Activated CD8-positive, alpha-beta T cell treated with anti-CD3 and anti-CD28 coated beads for 36 hours (primary cell): ENCODE measurements around the gene GNG7. TPM values are rescaled to one million over a fixed set of nuclear protein-coding genes. Genes with fewer than 3 reads are reported as not detected.

ENCODE experiments used
- ATAC-seq: fragments of 200-7000 bp; cut with Tn5 transposase; one replicate; pipeline ENCODE4 v1.10.0; 2021; ENCODE audit warnings: mild to moderate bottlenecking, moderate library complexity
- CTCF ChIA-PET: fragments of 350-600 bp; sonication (Branson Sonifier 250); formaldehyde crosslinking; loops from one replicate; lab custom pipeline; 2021; ENCODE audit warnings: antibody characterized with exemption; lab: Charles Lee
- POLR2A ChIA-PET: fragments of 350-600 bp; sonication (Branson Sonifier 250); formaldehyde crosslinking; loops from one replicate; lab custom pipeline; 2021; ENCODE audit warnings: antibody characterized with exemption; lab: Charles Lee
- DNase-seq: peaks from one replicate; pipeline ENCODE4 v3.0.0-alpha.2; 2020
- H3K27ac Mint-ChIP-seq: one replicate; pipeline ENCODE4 v1.8.0; 2021; ENCODE audit warnings: mild to moderate bottlenecking, mixed read lengths
- H3K27me3 Mint-ChIP-seq: one replicate; pipeline ENCODE4 v1.8.0; 2021; ENCODE audit warnings: mixed read lengths
- H3K36me3 Mint-ChIP-seq: one replicate; pipeline ENCODE4 v1.8.0; 2021; ENCODE audit warnings: low read depth, mixed read lengths
- H3K4me1 Mint-ChIP-seq: one replicate; pipeline ENCODE4 v1.8.0; 2021; ENCODE audit warnings: low read depth, mixed read lengths
- H3K4me3 Mint-ChIP-seq: one replicate; pipeline ENCODE4 v1.8.0; 2021; ENCODE audit warnings: mild to moderate bottlenecking, moderate library complexity, mixed read lengths
- H3K9me3 Mint-ChIP-seq: one replicate; pipeline ENCODE4 v1.8.0; 2021; ENCODE audit warnings: mixed read lengths
- intact Hi-C: fragments of 100-400 bp; cut with micrococcal nuclease; formaldehyde crosslinking; loops from one replicate; pipeline ENCODE4 v1.10.0; 2022
- total RNA-seq, 2 experiments: library from RNA; stranded (reverse); gene quantifications; one replicate each; pipeline ENCODE4 v1.2.3, GENCODE V29; 2021
- TF ChIP-seq, protein P1 (sequence below): fragments of 200-600 bp; IDR thresholded peaks from one replicate; pipeline ENCODE4 v1.8.0; 2022; ENCODE audit warnings: antibody characterized with exemption, mild to moderate bottlenecking

The GNG7 gene
- total RNA-seq, 2 experiments from 2014 or later: 0.27 to 0.32 TPM

DNA sequence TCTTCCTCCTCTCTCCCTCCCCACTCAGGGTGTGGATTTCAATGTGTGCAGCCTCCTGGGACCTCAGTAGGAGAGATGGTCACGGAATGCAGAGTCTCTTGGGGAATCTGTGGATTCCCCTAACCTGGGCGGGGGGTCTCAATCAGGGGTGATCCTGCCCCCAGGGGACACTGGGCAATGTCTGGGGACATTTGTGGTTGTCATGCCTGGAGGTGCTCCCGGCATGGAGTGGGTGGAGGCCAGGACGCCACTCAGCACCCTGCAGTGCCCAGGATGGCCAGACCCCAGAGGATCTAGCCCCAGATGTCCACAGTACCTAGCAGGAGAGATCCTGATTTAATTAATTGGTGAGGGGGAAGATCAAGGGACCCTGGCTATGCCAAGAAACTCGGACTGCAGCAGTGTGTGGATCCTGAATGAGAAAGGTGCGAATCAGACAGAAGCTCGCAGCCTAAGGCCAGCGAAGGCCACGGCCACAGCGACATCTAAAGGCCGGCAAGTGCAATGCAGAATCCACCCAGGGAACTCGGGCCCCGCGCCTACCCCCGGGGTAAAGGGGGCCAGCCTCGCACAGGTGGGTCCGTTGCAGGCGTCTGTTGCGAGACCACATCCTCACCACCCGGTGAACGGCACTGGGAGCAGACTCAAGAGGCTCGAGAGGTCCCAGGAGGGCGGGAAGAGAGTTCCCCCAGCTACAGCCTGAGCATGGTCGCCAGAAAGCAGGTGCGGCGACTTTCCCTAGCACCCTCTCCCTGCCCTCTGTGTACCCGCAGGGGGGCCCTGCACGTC, 88.8 kb downstream of the GNG7 start:
- Mint-ChIP-seq H3K4me1 (peaks cover 57% of the 10 kb centered on the region), H3K36me3 (no peaks in the 10 kb centered on the region), H3K27ac (no peak overlapping the region), H3K4me3 (no peak overlapping the region), H3K27me3 (no peaks in the 10 kb centered on the region), H3K9me3 (peaks cover 3% of the 10 kb centered on the region)
- ChIA-PET POLR2A (interaction anchor here (1.0 to 10.8 kb wide), 2 partner anchors 136 to 140 kb away, joined by 3 to 168 read pairs; partner anchors contain the start of gene GADD45B), CTCF (interaction anchor here (0.7 to 11.8 kb wide), 29 partner anchors 9 to 409 kb away, joined by 3 to 96 read pairs (median 5); partner anchors contain the start of genes GADD45B, LMNB2, LSM7 and SPPL2B)
- TF ChIP-seq, protein P1, sequence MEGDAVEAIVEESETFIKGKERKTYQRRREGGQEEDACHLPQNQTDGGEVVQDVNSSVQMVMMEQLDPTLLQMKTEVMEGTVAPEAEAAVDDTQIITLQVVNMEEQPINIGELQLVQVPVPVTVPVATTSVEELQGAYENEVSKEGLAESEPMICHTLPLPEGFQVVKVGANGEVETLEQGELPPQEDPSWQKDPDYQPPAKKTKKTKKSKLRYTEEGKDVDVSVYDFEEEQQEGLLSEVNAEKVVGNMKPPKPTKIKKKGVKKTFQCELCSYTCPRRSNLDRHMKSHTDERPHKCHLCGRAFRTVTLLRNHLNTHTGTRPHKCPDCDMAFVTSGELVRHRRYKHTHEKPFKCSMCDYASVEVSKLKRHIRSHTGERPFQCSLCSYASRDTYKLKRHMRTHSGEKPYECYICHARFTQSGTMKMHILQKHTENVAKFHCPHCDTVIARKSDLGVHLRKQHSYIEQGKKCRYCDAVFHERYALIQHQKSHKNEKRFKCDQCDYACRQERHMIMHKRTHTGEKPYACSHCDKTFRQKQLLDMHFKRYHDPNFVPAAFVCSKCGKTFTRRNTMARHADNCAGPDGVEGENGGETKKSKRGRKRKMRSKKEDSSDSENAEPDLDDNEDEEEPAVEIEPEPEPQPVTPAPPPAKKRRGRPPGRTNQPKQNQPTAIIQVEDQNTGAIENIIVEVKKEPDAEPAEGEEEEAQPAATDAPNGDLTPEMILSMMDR: peak; percentile 93
- intact Hi-C loops: no loop called here
- peak; percentile 66 for ATAC-seq
- peak; percentile 75 for DNase-seq

DNA sequence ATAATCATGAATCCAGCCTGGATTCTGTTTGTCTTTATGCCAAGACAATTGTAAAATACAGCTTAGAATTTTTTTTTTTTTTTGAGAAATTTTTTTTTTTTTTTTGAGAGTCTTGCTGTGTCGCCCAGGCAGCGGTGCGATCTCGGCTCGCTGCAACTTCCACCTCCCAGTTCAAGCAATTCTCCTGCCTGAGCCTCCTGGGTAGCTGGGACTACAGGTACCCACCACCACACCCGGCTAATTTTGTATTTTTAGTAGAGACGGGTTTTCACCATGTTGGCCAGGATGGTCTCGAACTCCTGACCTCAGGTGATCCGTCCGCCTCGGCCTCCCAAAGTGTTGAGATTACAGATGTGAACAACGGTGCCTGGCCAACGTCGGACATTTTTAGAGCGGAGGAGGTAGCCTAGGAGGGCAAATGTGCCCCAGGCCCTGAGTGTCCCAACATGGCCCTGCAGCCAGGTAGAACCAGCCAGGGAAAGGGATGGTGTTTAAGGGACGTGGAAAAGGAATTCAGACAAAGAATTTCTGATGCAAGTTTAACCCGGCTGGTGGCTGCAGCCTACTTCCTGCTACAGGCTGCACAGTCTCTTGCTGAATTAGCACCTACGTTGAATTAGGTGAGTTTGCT, 89.8 kb downstream of the GNG7 start:
- H3K4me3 Mint-ChIP-seq: no peak overlapping the region
- no peaks in the 10 kb centered on the region for H3K27me3 Mint-ChIP-seq
- H3K27ac Mint-ChIP-seq: no peak overlapping the region
- intact Hi-C loops: no loop called here
- POLR2A ChIA-PET: interaction anchor here (2.0 to 10.8 kb wide), 2 partner anchors 8 to 135 kb away, joined by 10 to 168 read pairs; partner anchors contain the start of gene GADD45B
- H3K36me3 Mint-ChIP-seq: no peaks in the 10 kb centered on the region
- H3K4me1 Mint-ChIP-seq: peaks cover 58% of the 10 kb centered on the region
- TF ChIP-seq, protein P1: no peak
- peaks cover 3% of the 10 kb centered on the region for H3K9me3 Mint-ChIP-seq
- no peak for DNase-seq
- CTCF ChIA-PET: interaction anchor here (1.2 to 11.8 kb wide), 8 partner anchors 9 to 150 kb away, joined by 3 to 96 read pairs (median 7); no protein-coding TSS in a partner anchor
- ATAC-seq: no peak

- ChIA-PET POLR2A (interaction anchor here (0.6 to 5.4 kb wide), 9 partner anchors 9 to 342 kb away, joined by 3 to 104 read pairs (median 3); partner anchors contain the start of gene GADD45B), CTCF (interaction anchor here (0.6 to 11.8 kb wide), 36 partner anchors 9 to 282 kb away, joined by 3 to 96 read pairs (median 5); partner anchors contain the start of genes GADD45B, LMNB2 and TIMM13)
- no peak for DNase-seq
- Mint-ChIP-seq H3K36me3 (no peaks in the 10 kb centered on the region), H3K9me3 (peaks cover 3% of the 10 kb centered on the region), H3K4me1 (peaks cover 51% of the 10 kb centered on the region), H3K27ac (peak overlapping the region; percentile 85), H3K27me3 (no peaks in the 10 kb centered on the region), H3K4me3 (peak overlapping the region; percentile 73)
- intact Hi-C loops: no loop called here
- ATAC-seq: no peak
- TF ChIP-seq, protein P1: peak; percentile 21
Measured at GRCh38 chr19:2611483-2612464, 90.7 kb downstream of the GNG7 start.

DNA sequence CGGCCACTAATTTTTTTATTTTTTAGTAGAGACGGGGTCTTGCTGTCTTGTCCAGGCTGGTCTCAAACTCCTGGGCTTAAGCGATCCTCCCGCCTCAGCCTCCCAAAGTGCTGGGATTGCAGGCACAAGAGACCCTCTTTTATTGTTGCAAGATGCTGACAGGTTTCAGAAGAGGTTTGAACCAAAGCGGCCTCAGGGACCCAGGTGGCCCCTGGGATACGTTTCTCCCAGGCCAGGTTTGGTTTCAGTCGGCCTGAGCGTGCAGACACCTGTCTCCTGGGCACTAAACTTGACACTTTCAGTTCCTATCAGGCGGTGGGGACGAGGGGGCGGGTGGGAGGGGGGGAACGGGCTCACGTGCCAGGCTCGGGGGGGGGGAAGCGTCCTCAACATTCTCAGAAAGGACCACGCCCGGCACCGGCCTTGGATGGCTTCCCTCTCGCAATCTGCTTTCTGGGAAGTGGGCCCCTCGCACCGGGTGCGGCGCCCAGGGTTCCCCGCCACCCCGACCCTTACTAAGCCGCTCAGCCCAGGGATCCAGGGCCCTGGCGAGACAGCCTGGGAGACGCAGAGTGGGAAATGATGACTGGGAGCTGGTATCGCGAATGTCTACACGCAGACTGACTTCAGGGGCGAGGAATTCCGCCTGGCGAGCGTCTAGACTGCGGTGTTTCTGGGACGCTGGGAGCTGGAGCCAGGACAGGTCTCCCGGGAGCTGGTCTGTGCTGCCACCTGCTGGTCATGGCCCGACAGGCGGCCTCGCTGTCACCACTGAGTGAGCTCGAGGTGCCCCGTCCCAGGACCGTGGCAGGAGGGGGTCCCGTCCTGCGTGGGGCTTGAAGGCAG, 91.6 kb downstream of the GNG7 start:
- peaks cover under 1% of the 10 kb centered on the region for H3K27me3 Mint-ChIP-seq
- POLR2A ChIA-PET: interaction anchor here (0.6 to 5.4 kb wide), 11 partner anchors 10 to 341 kb away, joined by 3 to 104 read pairs (median 3); partner anchors contain the start of gene GADD45B
- H3K9me3 Mint-ChIP-seq: peaks cover 3% of the 10 kb centered on the region
- ATAC-seq (peak; percentile 43), DNase-seq (peak; percentile 92)
- H3K27ac Mint-ChIP-seq: peak overlapping the region; percentile 85
- intact Hi-C loops: no loop called here
- no peaks in the 10 kb centered on the region for H3K36me3 Mint-ChIP-seq
- TF ChIP-seq, protein P1: peak; percentile 97
- CTCF ChIA-PET: interaction anchor here (0.6 to 11.8 kb wide), 40 partner anchors 10 to 334 kb away, joined by 3 to 96 read pairs (median 5); partner anchors contain the start of genes GADD45B, LMNB2 and TIMM13
- H3K4me3 Mint-ChIP-seq: peak overlapping the region; percentile 73
- peaks cover 52% of the 10 kb centered on the region for H3K4me1 Mint-ChIP-seq
